Coronary artery (tissue), 2 donors: ENCODE data around the gene IL6R.

Source experiments
- DNase-seq: peaks from one replicate; pipeline ENCODE4 v3.0.0-alpha.2; 2017; ENCODE audit warnings: low spot score
- H3K27ac ChIP-seq, 2 donors: fragments of 200-600 bp; sonication (generic); one replicate each; pipeline ENCODE4 v1.5.1; 2016 to 2019
- H3K4me3 ChIP-seq: fragments of 200-600 bp; sonication (generic); 2 replicates; pipeline ENCODE4 v1.5.1; 2016; ENCODE audit warnings: mild to moderate bottlenecking, moderate library complexity
- CTCF ChIP-seq: fragments of 200-600 bp; sonication (generic); IDR thresholded peaks from one replicate; pipeline ENCODE4 v1.5.1; 2019; ENCODE audit warnings: antibody characterized with exemption

The IL6R gene

GRCh38 chr1:154434346-154435085, 29.4 kb downstream of the IL6R start:
- peak overlapping the region; percentile 81 to 95 for H3K27ac ChIP-seq
- peak overlapping the region; percentile 57 for H3K4me3 ChIP-seq
- DNase-seq: peak; percentile 97
- no peak for TF ChIP-seq CTCF

- no peak overlapping the region for H3K4me3 ChIP-seq
- DNase-seq: no peak
- TF ChIP-seq CTCF: no peak
- peak overlapping the region; percentile 81 to 95 for H3K27ac ChIP-seq
Observed at GRCh38 chr1:154435599-154436200, 30.6 kb downstream of the IL6R start.

DNA sequence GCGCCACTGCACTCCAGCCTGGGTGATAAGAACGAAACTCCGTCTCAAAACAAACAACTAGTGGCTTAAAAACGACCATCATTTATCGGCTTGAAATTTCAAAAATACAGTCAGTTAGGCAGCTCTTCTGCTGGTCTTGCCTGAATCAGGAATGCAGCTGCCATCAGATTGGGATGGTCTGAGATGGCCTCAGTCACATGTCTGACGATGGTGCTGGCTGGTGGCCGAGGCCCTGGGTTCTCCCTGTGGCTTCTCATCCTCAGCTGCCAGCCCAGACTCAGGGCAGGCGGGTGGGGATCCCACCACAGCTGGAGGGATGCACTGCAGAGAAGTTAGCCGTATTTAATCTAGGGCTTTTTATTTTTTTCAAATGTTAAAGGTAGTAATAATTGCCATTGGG, 31.3 kb downstream of the IL6R start:
- no peak for TF ChIP-seq CTCF
- Histone ChIP-seq H3K27ac (peak overlapping the region; percentile 81 to 95), H3K4me3 (no peak overlapping the region)

GRCh38 chr1:154440036-154440804, 35.1 kb downstream of the IL6R start:
- no peak for TF ChIP-seq CTCF

More for the DNA sequence above, 31.3 kb downstream of the IL6R start:
- DNase-seq: no peak

DNA sequence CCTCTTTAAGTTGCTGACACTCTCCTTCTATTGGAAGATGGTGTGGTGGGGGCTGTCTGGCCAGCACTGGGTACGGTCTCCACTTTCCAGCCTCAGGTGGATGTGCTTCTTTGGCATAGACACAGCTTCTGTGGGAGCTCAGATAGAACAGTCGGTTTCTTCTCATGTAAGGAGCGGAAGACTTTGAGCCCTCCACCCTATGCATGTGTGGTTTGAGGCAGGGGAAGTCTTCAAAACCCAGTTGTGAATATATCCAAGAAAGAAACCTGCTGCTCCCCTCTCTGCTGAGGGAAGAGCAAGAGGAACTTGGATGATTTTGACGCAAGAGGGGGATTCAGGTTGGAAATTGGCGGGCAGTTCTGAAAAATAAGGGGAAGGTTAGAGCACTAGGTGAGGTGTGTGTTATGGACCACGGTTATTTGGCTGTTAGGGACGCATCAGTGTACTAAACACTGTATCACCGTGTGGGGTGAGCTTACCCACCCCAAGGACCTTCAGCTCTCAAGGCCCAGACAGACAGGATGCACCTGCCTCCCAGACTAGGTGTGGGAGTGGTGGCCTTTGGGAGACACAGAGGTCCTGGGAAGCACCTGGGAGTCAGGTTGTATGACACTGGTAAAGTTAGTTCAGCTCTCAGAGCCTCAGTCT, 36.2 kb downstream of the IL6R start:
- H3K27ac ChIP-seq: no peak overlapping the region
- DNase-seq: no peak
- TF ChIP-seq CTCF: no peak
- H3K4me3 ChIP-seq: no peak overlapping the region

More at GRCh38 chr1:154440036-154440804, 35.1 kb downstream of the IL6R start:
- Histone ChIP-seq H3K4me3 (no peak overlapping the region), H3K27ac (no peak overlapping the region)
- DNase-seq: no peak

- Histone ChIP-seq H3K4me3 (no peak overlapping the region), H3K27ac (no peak overlapping the region)
- DNase-seq: no peak
- peak; percentile 20 for TF ChIP-seq CTCF
Observed at GRCh38 chr1:154442006-154442740, 37.0 kb downstream of the IL6R start.
